Thymus (tissue), 11 donors: ENCODE data around the gene MOSMO. TPM values are rescaled to one million over a fixed set of nuclear protein-coding genes. Genes with fewer than 3 reads are reported as not detected.
A peak's percentile ranks its signal among the peaks of the same experiment; 100 is the strongest.
"Not testable (repeated sequence)": the region's sequence is repeated elsewhere in the genome, so short reads cannot be mapped to it uniquely, and the experiment has no call there.

Source experiments
- DNase-seq, 9 donors: peaks; one replicate each; pipeline ENCODE4 v3.0.0-alpha.2; 2013; ENCODE audit warnings: low spot score in 9 of 9, low read depth in 6 of 9, missing footprints in 1 of 9
- H3K27ac ChIP-seq, 2 donors: one replicate each; pipeline ENCODE4 v1.5.1; 2013; ENCODE audit warnings: control low read depth in 1 of 2, low read depth in 1 of 2, low read length in 1 of 2, mild to moderate bottlenecking in 1 of 2, moderate library complexity in 1 of 2
- H3K27me3 ChIP-seq, 2 donors: one replicate each; pipeline ENCODE4 v1.5.1; 2013; ENCODE audit warnings: low read length in 1 of 2; ENCODE audit not compliant: control insufficient read depth in 2 of 2, insufficient read depth in 1 of 2
- H3K36me3 ChIP-seq, 2 donors: one replicate each; pipeline ENCODE4 v1.5.1; 2013; ENCODE audit warnings: low read length in 1 of 2, mild to moderate bottlenecking in 1 of 2, moderate library complexity in 1 of 2; ENCODE audit not compliant: control insufficient read depth in 2 of 2, insufficient read depth in 2 of 2
- H3K4me1 ChIP-seq, 2 donors: one replicate each; pipeline ENCODE4 v1.5.1; 2013; ENCODE audit warnings: low read length in 2 of 2; ENCODE audit not compliant: control insufficient read depth in 2 of 2, insufficient read depth in 2 of 2
- H3K4me3 ChIP-seq, 2 donors: one replicate each; pipeline ENCODE4 v1.5.1; 2013; ENCODE audit warnings: low read length in 2 of 2, control low read depth in 1 of 2, mild to moderate bottlenecking in 1 of 2
- H3K9me3 ChIP-seq, 2 donors: one replicate each; pipeline ENCODE4 v1.5.1; 2013; ENCODE audit warnings: low read length in 1 of 2, mild to moderate bottlenecking in 1 of 2; ENCODE audit not compliant: control insufficient read depth in 2 of 2, insufficient read depth in 1 of 2
- WGBS: extraction: QIAGEN DNeasy Blood & Tissue Kit; methylation state at CpG from one replicate; pipeline ENCODE4 v1.1.7; 2013; 5-methylcytosine and 5-hydroxymethylcytosine counted together
- polyA plus RNA-seq: library from polyadenylated mRNA; stranded (reverse); fragments of 200-250 nt; gene quantifications from one replicate; pipeline ENCODE4 v1.2.3, GENCODE V29; 2013
- total RNA-seq: library from RNA; stranded (reverse); fragments of 120-200 nt; gene quantifications from one replicate; pipeline ENCODE4 v1.2.4, GENCODE V29; 2013
- donor health status: healthy.

Gene MOSMO
- total and polyA plus RNA-seq, 2 donors = 8.8 to 15.1 TPM

GRCh38 chr16:22109258-22109898, 101.5 kb downstream of the MOSMO start:
- Histone ChIP-seq H3K4me3 (no peak overlapping the region), H3K4me1 (no peaks in the 10 kb centered on the region), H3K27me3 (no peaks in the 10 kb centered on the region), H3K27ac (no peak overlapping the region), H3K9me3 (no peaks in the 10 kb centered on the region), H3K36me3 (no peaks in the 10 kb centered on the region)
- 35% methylated on average over 4 of the region's 4 CpGs for WGBS
- DNase-seq = peak in 1 of 9 donors; percentile 4

- WGBS = 94% methylated on average over 5 of the region's 5 CpGs
- H3K27ac ChIP-seq = not testable (repeated sequence)
These were observed 103.7 kb downstream of the MOSMO start for GRCh38 chr16:22111629-22112028.

GRCh38 chr16:22116095-22116700, 108.3 kb downstream of the MOSMO start:
- no peak overlapping the region for H3K4me3 ChIP-seq
- no peaks in the 10 kb centered on the region for H3K9me3 ChIP-seq
- 98% methylated on average over 2 of the region's 2 CpGs for WGBS

More at GRCh38 chr16:22111629-22112028, 103.7 kb downstream of the MOSMO start:
- not testable (repeated sequence) for H3K4me3 ChIP-seq, H3K9me3 ChIP-seq, DNase-seq, H3K4me1 ChIP-seq, H3K27me3 ChIP-seq, H3K36me3 ChIP-seq

GRCh38 chr16:22117609-22118008, 109.7 kb downstream of the MOSMO start:
- Histone ChIP-seq H3K27ac (no peak overlapping the region), H3K36me3 (no peaks in the 10 kb centered on the region), H3K4me1 (no peaks in the 10 kb centered on the region), H3K4me3 (no peak overlapping the region), H3K27me3 (no peaks in the 10 kb centered on the region), H3K9me3 (no peaks in the 10 kb centered on the region)
- over 99% methylated on average over 2 of the region's 2 CpGs for WGBS
- DNase-seq = no peak

More at GRCh38 chr16:22116095-22116700, 108.3 kb downstream of the MOSMO start:
- no peaks in the 10 kb centered on the region for H3K27me3 ChIP-seq
- DNase-seq = no peak
- H3K4me1 ChIP-seq = no peaks in the 10 kb centered on the region
- H3K27ac ChIP-seq = no peak overlapping the region
- H3K36me3 ChIP-seq = no peaks in the 10 kb centered on the region

- Histone ChIP-seq H3K4me3 (no peak overlapping the region), H3K9me3 (no peaks in the 10 kb centered on the region), H3K27me3 (no peaks in the 10 kb centered on the region), H3K4me1 (no peaks in the 10 kb centered on the region), H3K27ac (no peak overlapping the region), H3K36me3 (no peaks in the 10 kb centered on the region)
- no peak for DNase-seq
- 98% methylated on average over 3 of the region's 3 CpGs for WGBS
These were observed 112.5 kb downstream of the MOSMO start for GRCh38 chr16:22120440-22120839.

- Histone ChIP-seq H3K9me3 (no peaks in the 10 kb centered on the region), H3K27me3 (no peaks in the 10 kb centered on the region), H3K27ac (no peak overlapping the region), H3K36me3 (no peaks in the 10 kb centered on the region), H3K4me1 (no peaks in the 10 kb centered on the region), H3K4me3 (no peak overlapping the region)
- no peak for DNase-seq
These were observed 114.3 kb downstream of the MOSMO start for GRCh38 chr16:22122239-22122638.

- Histone ChIP-seq H3K4me3 (no peak overlapping the region), H3K27me3 (no peaks in the 10 kb centered on the region), H3K36me3 (no peaks in the 10 kb centered on the region), H3K9me3 (no peaks in the 10 kb centered on the region), H3K27ac (no peak overlapping the region), H3K4me1 (no peaks in the 10 kb centered on the region)
- DNase-seq = no peak
- 48% methylated on average over 3 of the region's 3 CpGs for WGBS
These were observed 115.2 kb downstream of the MOSMO start for GRCh38 chr16:22123146-22123545.

- Histone ChIP-seq H3K27ac (no peak overlapping the region), H3K4me1 (no peaks in the 10 kb centered on the region), H3K36me3 (no peaks in the 10 kb centered on the region), H3K4me3 (no peak overlapping the region), H3K9me3 (no peaks in the 10 kb centered on the region), H3K27me3 (no peaks in the 10 kb centered on the region)
- 99% methylated on average over 7 of the region's 7 CpGs for WGBS
- no peak for DNase-seq
These were observed 116.0 kb downstream of the MOSMO start for GRCh38 chr16:22123759-22124490.

GRCh38 chr16:22124583-22125284, 116.8 kb downstream of the MOSMO start:
- no peak for DNase-seq
- Histone ChIP-seq H3K27me3 (no peaks in the 10 kb centered on the region), H3K36me3 (no peaks in the 10 kb centered on the region), H3K9me3 (no peaks in the 10 kb centered on the region), H3K4me3 (no peak overlapping the region), H3K4me1 (no peaks in the 10 kb centered on the region), H3K27ac (no peak overlapping the region)
- WGBS = 99% methylated on average over 6 of the region's 6 CpGs
